Left kidney (tissue), 8 donors: Measurements from ENCODE around the gene TUBA8. TPM values are rescaled to one million over a fixed set of nuclear protein-coding genes. Genes with fewer than 3 reads are reported as not detected.
"Not testable (repeated sequence)": the region's sequence is repeated elsewhere in the genome, so short reads cannot be mapped to it uniquely, and the experiment has no call there.

ENCODE experiments used
- DNase-seq: peaks from one replicate; pipeline ENCODE4 v3.0.0-alpha.2; 2013
- long read RNA-seq, 8 donors: transcript quantifications; one replicate each; lab custom pipeline, GENCODE V29; 2026
- polyA plus RNA-seq: library from polyadenylated mRNA; unstranded; fragments of 120-200 nt; gene quantifications from one replicate; pipeline ENCODE4 v1.2.1, GENCODE V29; 2013; ENCODE audit not compliant: insufficient read length

Gene TUBA8
- polyA plus RNA-seq: 3.9 TPM
- long read RNA-seq, donor 1: 0 reads
- long read RNA-seq, donor 2, partial matches to known transcripts: 0 of 1 reads
- long read RNA-seq, donor 2, other reads (novel, unspliced or antisense): 0 of 1 reads
- long read RNA-seq, donor 3: 0 reads
- long read RNA-seq, donor 4: 0 reads
- long read RNA-seq, donor 5, partial matches to known transcripts: 0 of 1 reads
- long read RNA-seq, donor 5, other reads (novel, unspliced or antisense): 0 of 1 reads
- long read RNA-seq, donor 6, partial matches to known transcripts: 0 of 1 reads
- long read RNA-seq, donor 6, other reads (novel, unspliced or antisense): 0 of 1 reads
- long read RNA-seq, donor 7: 0 reads
- long read RNA-seq, donor 8, partial matches to known transcripts: 0 of 1 reads
- long read RNA-seq, donor 8, other reads (novel, unspliced or antisense): 0 of 1 reads

DNA sequence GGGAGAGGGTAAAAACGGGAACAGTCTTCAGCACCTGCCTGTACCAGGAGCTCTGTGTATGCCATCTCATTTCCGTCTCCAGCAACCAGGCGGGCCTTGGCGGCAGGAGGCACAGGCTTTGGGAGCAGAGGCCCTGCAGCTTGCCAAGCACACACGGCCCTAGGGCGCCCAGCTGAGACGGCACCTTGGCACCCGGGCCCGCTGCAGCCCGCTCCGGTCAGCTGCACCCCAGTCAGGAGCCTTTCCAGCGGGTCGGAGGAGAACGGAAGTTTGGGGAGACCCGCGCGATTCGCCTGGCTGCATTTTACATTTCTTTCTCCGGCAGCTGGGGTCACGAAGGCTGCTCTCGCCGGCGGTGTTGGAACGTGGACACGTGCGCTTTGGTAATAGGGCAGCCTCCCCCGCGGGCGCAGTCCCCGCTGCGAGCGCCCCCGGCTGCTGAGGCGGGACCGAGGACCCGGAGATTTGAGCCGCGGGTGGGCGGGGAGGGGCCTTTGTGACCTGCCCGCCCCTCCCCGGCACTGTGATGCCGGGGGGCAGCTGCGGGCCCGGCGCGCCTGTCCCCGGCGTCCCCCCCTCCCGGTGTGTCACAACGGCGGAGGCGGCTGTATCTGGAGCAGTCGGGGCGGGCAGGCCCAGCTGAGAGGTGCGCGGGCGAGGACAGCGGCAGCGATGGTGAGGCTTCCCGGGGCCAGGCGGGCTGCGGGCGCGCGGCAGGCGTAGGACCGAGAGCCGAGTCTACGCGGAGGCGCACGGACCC, at the start of gene TUBA8:
TSS of gene TUBA8 (plus strand) at position 616 of the 760 bp plus-strand sequence. CDS start at position 673, 57 bp downstream.
- DNase-seq: peak; percentile 59

DNA sequence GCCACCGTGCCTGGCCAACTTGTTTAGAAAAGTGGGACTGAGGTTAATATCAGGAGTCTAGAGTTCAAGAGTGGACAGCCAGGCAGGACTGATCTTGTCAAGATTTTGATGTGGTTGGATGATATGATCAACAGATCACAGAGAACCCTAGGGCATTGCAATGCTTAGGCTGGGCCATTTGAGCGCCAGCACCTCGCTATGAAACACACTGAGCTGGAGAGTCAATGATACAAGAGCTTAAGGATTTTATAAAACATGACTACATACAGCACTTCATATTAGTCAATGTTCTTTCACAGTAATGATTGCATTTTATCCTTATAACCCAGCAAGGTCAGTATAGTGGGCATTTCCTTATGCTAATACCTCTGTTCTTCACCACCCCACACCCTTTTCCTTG, 48.2 kb upstream of the TUBA8 start:
- no peak for DNase-seq

DNA sequence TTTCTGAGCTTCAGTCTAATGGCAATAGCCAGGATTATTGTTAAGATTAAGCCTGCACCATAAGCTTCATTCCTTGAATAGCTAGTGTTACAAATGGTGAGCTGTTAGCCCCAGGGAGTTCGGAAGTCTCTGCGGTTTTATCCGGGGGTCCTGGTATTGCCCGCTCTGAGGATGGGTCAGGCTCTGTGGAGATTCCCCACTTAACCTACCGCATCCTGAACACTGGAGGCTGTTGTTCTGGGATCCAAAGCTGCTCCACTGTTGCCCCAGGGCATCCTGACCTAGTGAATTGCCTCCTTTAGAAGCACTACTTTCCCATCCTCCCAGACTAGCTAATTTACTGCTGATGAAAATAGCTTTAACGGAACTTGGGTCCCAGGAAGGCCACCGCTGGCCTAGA, 47.3 kb upstream of the TUBA8 start:
- no peak for DNase-seq

DNA sequence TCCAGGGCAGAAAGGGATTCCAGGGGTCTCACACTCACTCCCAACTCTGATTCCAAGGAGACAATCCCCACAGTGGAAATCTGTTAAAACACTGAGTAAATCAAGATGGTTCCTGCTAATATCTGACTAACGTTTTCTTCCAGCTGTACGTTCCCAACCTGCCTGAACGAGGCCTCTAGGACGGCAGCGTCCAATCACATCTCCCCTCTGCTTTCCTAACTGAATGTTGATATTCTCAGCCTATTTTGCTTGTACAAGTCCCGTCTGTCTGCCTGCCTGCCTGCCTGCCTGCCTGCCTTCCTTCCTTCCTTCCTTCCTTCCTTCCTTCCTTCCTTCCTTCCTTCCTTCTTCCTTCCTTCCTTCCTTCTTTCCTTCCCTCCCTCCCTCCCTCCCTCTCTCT, 46.9 kb upstream of the TUBA8 start:
- DNase-seq: not testable (repeated sequence)

DNA sequence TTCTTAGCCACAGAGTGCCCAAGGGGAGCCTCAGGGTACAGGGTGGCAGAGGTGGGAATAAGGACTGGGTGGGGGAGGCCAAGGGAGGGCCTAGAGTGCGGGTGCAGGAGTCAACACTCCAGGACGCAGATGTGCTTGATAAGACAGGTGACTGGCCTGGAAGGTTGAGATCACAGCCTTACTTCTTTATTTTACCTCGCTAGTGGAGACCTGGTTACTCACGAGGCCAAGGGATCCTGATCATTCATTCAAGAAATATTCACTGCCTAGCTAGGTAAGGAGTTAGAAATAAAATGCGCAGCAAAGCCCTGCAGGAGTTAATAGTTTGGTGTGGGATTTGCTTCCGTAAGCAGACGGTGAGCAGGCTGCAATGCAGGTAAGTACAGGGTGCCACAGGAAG, 46.0 kb upstream of the TUBA8 start:
- no peak for DNase-seq

DNA sequence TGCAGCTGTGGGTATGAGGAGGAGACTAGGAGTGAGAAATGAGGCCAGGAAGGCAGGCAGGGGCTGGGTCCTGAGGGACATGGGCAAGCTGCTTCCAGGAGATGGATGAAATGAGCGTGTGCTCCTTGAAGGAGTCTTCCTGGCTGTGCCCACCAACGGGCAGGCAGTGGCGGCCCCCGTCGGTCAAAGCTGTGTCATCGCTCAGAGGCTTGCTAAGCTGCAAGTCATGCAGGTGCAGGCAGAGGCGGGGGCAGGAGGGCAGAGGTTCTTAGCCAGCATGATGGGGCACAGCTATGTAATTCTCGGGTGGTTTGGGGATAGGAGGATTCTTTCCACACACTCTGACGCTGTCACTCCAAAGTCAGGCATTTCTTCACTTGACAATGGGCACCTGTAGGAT, 45.4 kb upstream of the TUBA8 start:
- DNase-seq: no peak

DNA sequence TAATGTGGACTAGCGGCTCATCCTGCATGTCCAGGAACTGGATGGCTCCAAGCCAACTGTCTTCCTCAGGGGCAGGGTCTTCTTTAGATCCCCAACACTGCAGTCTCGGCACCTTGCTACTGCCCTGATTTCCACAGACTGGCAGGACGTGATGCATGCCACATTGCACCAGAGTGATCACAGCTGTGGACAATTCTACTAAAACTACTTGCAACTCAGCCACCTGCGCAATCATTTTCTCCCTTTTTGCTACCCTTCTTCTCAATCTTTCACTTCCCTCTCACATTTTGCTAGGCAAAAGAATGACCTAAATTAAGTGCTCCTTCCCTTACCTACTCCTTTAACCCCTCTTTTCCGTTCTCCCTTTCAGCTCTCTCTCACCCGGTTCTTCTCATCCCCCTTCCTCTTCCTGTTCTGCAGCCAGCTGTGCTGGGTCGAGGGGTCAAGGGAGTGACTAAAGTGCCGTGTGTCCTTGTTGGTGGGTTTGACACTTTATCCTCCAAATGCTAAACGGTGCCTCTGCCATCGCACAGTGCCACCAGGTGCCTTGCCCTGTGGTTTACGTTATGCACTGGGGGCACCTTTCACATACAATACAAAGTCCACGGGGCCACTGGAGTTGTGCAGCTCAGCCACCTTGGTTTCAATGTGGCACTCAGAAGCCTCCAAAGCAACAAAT, 44.3 kb upstream of the TUBA8 start:
- DNase-seq: no peak

- DNase-seq: no peak
Observed at GRCh38 chr22:18067121-18067520, 43.5 kb upstream of the TUBA8 start.

DNA sequence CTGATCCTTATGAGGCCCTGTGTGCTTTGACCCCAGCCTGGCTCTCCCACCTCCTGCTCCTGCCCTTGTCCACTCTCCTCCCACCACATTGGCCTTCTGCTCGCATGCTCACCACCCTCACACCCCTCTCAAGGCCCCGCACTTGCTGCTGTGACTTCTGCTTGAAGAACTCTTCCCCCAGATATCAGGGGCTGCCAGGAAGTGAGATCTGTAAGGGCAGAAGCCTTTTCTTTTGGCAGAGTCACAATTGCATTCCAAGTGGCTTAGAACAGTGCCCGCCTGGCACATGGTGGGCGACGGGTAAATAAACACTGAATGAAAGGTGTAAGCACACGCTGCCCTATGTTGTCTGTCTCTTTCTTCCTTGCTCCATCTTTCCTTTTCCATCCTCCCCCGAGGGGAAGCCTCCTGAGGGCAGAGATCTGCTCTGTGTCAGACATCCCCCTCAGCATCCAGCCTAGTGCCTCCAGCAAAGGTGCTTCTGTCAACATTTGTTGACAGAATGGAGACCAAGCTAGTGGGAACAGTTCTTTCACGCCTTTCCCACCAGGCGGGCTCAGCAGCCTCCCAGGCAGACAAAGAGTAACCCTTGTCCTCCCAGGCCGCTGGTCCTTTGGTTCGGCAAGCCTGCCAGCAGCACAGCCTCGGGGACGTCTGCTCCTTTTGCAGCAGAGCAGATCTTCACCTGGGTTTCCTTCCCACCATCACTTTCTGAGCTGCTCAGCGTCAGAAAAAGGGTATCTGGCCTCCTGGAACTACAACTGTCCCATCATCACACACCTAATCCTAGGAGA, 42.9 kb upstream of the TUBA8 start:
- DNase-seq: no peak

DNA sequence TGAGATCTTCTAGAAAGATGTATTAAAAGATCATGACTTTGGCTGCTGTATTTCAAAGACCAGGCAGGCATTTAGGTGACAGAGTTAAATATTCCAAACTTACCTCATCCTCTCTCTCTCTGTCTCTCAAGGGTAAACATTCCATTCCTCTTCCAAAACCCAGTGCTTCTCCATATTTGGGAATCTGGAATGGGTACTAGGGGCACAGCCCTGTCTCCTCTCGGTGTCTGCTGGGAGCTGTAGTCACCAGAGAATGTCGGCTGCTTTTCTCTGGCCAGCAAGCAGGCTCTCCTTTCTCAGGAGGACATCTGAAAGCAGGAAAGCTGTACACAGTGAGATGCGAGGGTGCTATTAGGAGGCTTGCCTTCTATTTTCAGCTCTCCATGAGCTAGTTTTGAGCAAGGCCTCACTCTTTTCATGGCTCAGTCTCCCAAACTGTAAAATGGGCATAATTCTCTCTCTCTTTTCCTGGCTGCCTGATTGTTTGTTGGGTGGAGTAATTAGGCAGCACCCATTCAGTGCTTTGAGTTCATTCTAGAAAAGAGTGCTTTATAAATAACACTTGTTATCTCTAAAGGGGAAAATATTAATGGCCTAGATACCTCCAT, 42.1 kb upstream of the TUBA8 start:
- DNase-seq: no peak

DNA sequence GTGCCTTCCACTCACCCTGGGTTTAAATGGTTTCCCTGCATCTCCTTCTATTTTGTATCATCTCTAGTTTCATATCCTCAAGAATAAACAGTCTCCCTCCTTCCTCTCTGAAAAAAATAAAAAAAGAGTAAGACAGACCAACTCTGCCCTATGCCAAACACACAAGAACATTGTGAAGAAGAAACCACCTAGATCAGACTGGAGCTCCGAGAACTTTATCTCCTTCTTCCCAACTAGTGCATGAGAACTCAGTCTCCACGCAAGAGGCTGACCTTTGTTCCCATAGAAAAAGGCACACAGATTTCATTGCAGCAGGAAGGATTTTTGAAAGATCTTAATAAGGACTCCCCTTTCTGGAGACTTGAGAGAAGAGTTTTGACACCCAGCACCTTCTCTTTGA, 41.6 kb upstream of the TUBA8 start:
- DNase-seq: no peak

DNA sequence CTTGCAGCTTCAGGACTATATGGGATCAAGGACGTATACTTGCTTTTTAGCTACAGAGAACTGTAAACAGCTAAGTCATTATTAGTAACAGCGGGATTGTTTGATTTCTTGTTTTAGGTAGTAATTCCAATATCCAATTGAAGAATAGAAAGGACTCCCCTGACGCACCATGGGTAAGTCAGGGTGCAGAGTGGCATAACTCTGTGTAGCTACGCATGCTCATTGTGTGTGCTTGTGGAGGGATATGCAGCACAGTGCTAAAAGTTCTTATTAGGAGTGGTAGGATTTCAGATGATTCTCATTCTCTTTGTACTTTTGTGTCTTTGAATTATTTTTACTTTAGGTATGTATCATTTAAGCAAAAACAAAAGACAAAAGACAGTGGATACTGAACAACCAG, 40.6 kb upstream of the TUBA8 start:
- DNase-seq: no peak

GRCh38 chr22:18070556-18071306, 39.9 kb upstream of the TUBA8 start:
- DNase-seq: no peak

- not testable (repeated sequence) for DNase-seq
Observed at GRCh38 chr22:18071307-18071967, 39.2 kb upstream of the TUBA8 start.

GRCh38 chr22:18071968-18072310, 38.7 kb upstream of the TUBA8 start:
- no peak for DNase-seq

- no peak for DNase-seq
Observed at GRCh38 chr22:18073467-18073866, 37.1 kb upstream of the TUBA8 start.

DNA sequence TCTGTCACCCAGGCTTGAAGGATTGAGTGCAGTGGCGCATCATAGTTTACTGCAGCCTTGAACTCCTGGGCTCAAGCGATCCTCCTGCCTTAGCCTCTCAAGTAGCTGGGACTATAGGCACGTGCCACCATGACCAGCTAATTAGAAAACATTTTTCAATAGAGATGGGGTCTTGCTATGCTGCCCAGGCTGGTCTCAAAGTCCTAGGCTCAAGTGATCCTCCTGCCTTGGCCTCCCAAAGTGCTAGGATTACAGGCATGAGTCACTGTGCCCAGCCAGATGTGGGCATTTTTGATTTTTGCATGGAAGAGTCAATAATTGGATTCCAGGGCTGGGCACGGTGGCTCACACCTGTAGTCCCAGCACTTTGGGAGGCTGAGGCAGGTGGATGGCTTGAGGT, 36.7 kb upstream of the TUBA8 start:
- not testable (repeated sequence) for DNase-seq

- no peak for DNase-seq
Observed at GRCh38 chr22:18075101-18075719, 35.4 kb upstream of the TUBA8 start.

DNA sequence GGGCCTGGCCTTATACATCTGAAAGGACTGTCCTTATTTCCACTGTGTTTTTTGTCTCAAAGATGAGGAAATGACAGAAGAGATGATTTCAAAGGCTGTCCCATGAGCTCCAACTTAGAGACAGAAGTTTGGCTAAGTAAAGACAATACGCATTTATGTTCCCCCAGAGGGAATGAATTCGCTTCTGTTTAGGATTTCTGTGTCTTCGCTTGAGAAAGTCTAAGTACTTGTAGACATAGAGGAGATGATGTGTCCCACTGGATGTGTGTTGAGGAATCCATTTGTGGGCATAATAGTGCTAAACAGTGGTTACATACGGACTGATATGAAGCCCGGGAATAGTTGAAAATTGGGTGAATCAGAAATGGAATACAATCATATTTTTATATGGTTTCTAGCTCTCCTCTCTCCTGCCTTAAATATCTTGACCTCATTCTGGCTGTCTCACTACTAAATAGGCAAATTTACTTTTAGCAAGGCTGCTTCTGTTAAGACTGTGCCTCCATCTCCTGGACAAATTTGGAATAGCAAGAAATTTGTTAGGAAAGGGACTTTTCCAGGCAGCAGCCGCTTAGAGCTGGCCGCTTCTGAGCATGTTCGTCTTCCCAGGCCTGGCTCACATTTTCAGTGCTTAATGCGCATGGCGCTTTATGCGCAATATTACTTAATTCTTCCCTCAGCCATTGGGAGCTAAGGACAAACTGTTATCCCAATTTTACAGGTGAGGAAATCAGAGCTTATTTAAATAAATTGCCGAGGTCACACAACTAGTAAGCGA, 34.7 kb upstream of the TUBA8 start:
- peak; percentile 90 for DNase-seq
